Parietal lobe (tissue), 1 donor: ENCODE results near the gene ZNF234. TPM values are rescaled to one million over a fixed set of nuclear protein-coding genes. Genes with fewer than 3 reads are reported as not detected.

ENCODE experiments used
- total RNA-seq: library from RNA; depleted of rRNA; stranded (reverse); fragments of >200 nt; gene quantifications from one replicate; pipeline ENCODE4 v1.2.3, GENCODE V29; 2014

Gene ZNF234
- 39.8 TPM for total RNA-seq

GRCh38 chr19:44141191-44142058 is at the start of gene ZNF234:
TSS of gene ZNF234 (plus strand) at chr19:44141554. CDS start at chr19:44144633, 3,079 bp downstream.

GRCh38 chr19:44093931-44094765 is 47.2 kb upstream of the ZNF234 start, which contains the start of gene ZNF224:
TSS of gene ZNF224 (plus strand) at chr19:44094361. CDS start at chr19:44097874, 3,513 bp downstream.

GRCh38 chr19:44113138-44113783 is 28.1 kb upstream of the ZNF234 start, which contains the start of gene ZNF225:
TSS of gene ZNF225 (plus strand) at chr19:44113399. CDS start at chr19:44115828, 2,429 bp downstream.

GRCh38 chr19:44164673-44165512 is 23.5 kb downstream of the ZNF234 start, which contains the start of gene ZNF226:
TSS of gene ZNF226 (plus strand) at chr19:44165100. CDS start at chr19:44170081, 4,981 bp downstream.

Other genes with a start within 250 kb of the ZNF234 start
- gene ZNF45, start 206.3 kb upstream of the ZNF234 start, total RNA-seq, result 36.6 TPM
- 41.0 TPM for gene ZNF221, start 190.3 kb upstream of the ZNF234 start, total RNA-seq
- 20.7 TPM for gene ZNF155, start 157.4 kb upstream of the ZNF234 start, total RNA-seq
- gene ZNF230, start 138.6 kb upstream of the ZNF234 start, total RNA-seq, result 8.8 TPM
- 14.7 TPM for gene ZNF222, start 116.2 kb upstream of the ZNF234 start, total RNA-seq
- 15.3 TPM for gene ZNF223, start 89.5 kb upstream of the ZNF234 start, total RNA-seq
- 10.3 TPM for gene ZNF284, start 69.4 kb upstream of the ZNF234 start, total RNA-seq
- 61.3 TPM for gene ZNF224, start 47.2 kb upstream of the ZNF234 start, total RNA-seq
- gene ZNF225, start 28.2 kb upstream of the ZNF234 start, total RNA-seq, result 15.0 TPM
- 96.7 TPM for gene ZNF226, start 23.5 kb downstream of the ZNF234 start, total RNA-seq
- gene ZNF227, start 71.0 kb downstream of the ZNF234 start, total RNA-seq, result 62.0 TPM
- gene ZNF233, start 118.3 kb downstream of the ZNF234 start, total RNA-seq, result 17.5 TPM
- 32.9 TPM for gene ZNF235, start 163.5 kb downstream of the ZNF234 start, total RNA-seq
- gene ZNF112, start 215.1 kb downstream of the ZNF234 start, total RNA-seq, result 30.0 TPM